Pericardium fibroblast (primary cell): ENCODE data around the gene NLRP5. TPM values are rescaled to one million over a fixed set of nuclear protein-coding genes. Genes with fewer than 3 reads are reported as not detected.

Source experiments
- total RNA-seq: library from RNA; depleted of rRNA; stranded (reverse); fragments of >200 nt; gene quantifications from 2 replicates; pipeline ENCODE4 v1.2.3, GENCODE V29; 2015

Gene NLRP5
- total RNA-seq, result not detected in 2 replicates

GRCh38 chr19:55986487-55986886 is at the start of gene NLRP5:
Gene NLRP5 (plus strand): TSS chr19:55986775.

DNA sequence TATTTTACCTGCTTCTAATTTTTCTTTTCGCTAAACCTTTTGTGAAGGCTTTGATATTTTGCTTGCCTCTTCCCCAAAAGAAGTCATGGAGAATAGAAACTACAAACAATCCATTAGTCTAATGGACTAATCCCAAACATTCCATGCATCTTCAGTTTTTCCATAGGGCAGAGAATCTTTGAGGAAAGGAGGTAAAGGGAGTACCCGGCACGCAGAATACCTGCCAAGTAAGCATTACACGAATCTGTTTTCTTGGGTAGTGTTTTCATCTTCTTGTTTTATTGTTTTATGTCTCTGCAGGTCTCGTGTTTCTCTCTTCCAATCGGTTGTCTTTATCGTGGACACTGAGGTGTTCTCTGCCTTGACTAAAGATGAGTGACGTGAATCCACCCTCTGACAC is 39.0 kb upstream of the NLRP5 start, which contains the start of gene NLRP8:
NLRP8 (plus strand) TSS at position 301 of the 400 bp plus-strand sequence.

Other genes with a start within 250 kb of the NLRP5 start
- not detected in 2 replicates for gene NLRP9, start 248.4 kb upstream of the NLRP5 start, total RNA-seq
- gene RFPL4A, start 227.7 kb upstream of the NLRP5 start, total RNA-seq, result not detected in 2 replicates
- gene RFPL4AL1, start 217.7 kb upstream of the NLRP5 start, total RNA-seq, result not detected in 2 replicates
- not detected in 2 replicates for gene NLRP11, start 154.8 kb upstream of the NLRP5 start, total RNA-seq
- gene NLRP4, start 150.2 kb upstream of the NLRP5 start, total RNA-seq, result not detected in 2 replicates
- not detected in 2 replicates for gene NLRP13, start 54.4 kb upstream of the NLRP5 start, total RNA-seq
- not detected in 2 replicates for gene NLRP8, start 38.9 kb upstream of the NLRP5 start, total RNA-seq
- 21.4 and 25.0 TPM in 2 replicates for gene ZNF787, start 134.5 kb downstream of the NLRP5 start, total RNA-seq
- 29.9 and 40.0 TPM in 2 replicates for gene ZNF444, start 154.5 kb downstream of the NLRP5 start, total RNA-seq
- not detected in 2 replicates for gene GALP, start 189.2 kb downstream of the NLRP5 start, total RNA-seq
- not detected in 2 replicates for gene ZSCAN5B, start 211.0 kb downstream of the NLRP5 start, total RNA-seq
- not detected in 2 replicates for gene ZSCAN5C, start 215.5 kb downstream of the NLRP5 start, total RNA-seq